Measurements from ENCODE around the gene RREB1. TPM values are rescaled to one million over a fixed set of nuclear protein-coding genes. Genes with fewer than 3 reads are reported as not detected.

RREB1 gene
- polyA plus RNA-seq, 2 of the 4 experiments (the other 2 are of a cell fraction), result 2.2 to 5.0 TPM

DNA sequence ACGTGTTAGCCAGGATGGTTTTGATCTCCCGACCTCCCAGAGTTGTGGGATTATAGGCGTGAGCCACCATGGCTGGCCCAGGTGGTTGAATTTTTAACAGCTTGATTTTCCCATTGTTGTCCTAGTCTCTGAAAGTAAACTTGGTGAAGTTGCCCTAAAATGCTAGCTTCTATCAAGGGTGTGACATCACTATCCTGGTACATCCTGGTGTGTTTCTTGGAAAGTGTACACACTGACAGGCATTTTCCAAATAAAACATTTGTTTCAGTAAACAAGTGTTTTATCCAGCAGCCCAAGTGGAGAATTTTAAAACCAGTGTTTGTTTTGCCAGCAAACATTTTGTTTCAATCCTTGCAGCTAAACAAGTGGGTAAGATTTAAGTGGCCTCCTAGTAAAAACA lies 40.5 kb upstream of the RREB1 start:
- Histone ChIP-seq H3K9me3 (no peaks in the 10 kb centered on the region), H3K4me3 (no peak overlapping the region), H3K27ac (no peak overlapping the region; a peak in 1 of 6 replicates), H3K4me1 (no peaks in the 10 kb centered on the region), H3K4me2 (no peak overlapping the region)
- ATAC-seq, result no peak
- TF ChIP-seq FOSB (CRISPR knock-in tag; IDR thresholded peaks at IDR 0.05) (no peak), USF2 (IDR thresholded peaks at IDR 0.05) (no peak), RAD21 (conservative IDR thresholded peaks at IDR 0.05 in 1 of 2, IDR thresholded peaks at IDR 0.05 in 1 of 2) (no peak), TP53 (CRISPR knock-in tag; IDR thresholded peaks at IDR 0.05) (no peak), E2F6 (IDR thresholded peaks at IDR 0.05; ENCODE audit: borderline replicate concordance, low read depth) (no peak), PHF8 (IDR thresholded peaks at IDR 0.05; ENCODE audit: borderline replicate concordance, low read depth) (no peak), BHLHE40 (IDR thresholded peaks at IDR 0.05; ENCODE audit: low read depth, low read length) (no peak), POLR2A (IDR thresholded peaks at IDR 0.05; ENCODE audit: low read length) (no peak)
- TF ChIP-seq, protein P1, sequence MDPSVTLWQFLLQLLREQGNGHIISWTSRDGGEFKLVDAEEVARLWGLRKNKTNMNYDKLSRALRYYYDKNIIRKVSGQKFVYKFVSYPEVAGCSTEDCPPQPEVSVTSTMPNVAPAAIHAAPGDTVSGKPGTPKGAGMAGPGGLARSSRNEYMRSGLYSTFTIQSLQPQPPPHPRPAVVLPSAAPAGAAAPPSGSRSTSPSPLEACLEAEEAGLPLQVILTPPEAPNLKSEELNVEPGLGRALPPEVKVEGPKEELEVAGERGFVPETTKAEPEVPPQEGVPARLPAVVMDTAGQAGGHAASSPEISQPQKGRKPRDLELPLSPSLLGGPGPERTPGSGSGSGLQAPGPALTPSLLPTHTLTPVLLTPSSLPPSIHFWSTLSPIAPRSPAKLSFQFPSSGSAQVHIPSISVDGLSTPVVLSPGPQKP (IDR thresholded peaks at IDR 0.05; ENCODE audit: low read depth, low read length), result no peak
- WGBS (ENCODE audit: missing lambda C conversion rate), result 47% methylated on average over 3 of the region's 3 CpGs
- FAIRE-seq, result no peak
- ChIA-PET POLR2A (no interaction called here), CTCF (interaction anchor here (1.0 to 1.1 kb wide), 3 partner anchors 9 to 24 kb away, joined by 3 to 4 read pairs (median 3); no protein-coding TSS in a partner anchor)
- no peak for DNase-seq (ENCODE audit: low read depth in 1 of 2, low spot score in 1 of 2)

GRCh38 chr6:7071405-7071804 lies 36.4 kb upstream of the RREB1 start:
- FAIRE-seq (no peak), DNase-seq (ENCODE audit: low read depth in 1 of 2, low spot score in 1 of 2) (no peak), ATAC-seq (no peak)
- CTCF ChIA-PET, result no interaction called here
- no peaks in the 10 kb centered on the region for H3K4me1 ChIP-seq
- no peak overlapping the region for H3K4me2 ChIP-seq
- no peak for TF ChIP-seq NFE2L2 (conservative IDR thresholded peaks at IDR 0.05; ENCODE audit: low read length)
- POLR2A ChIA-PET, result no interaction called here
- no peak overlapping the region for H3K4me3 ChIP-seq
- no peaks in the 10 kb centered on the region for H3K9me3 ChIP-seq
- WGBS (ENCODE audit: missing lambda C conversion rate), result 89% methylated on average over 2 of the region's 2 CpGs
- H3K27ac ChIP-seq, result no peak overlapping the region

GRCh38 chr6:7073082-7073820 lies 34.5 kb upstream of the RREB1 start:
- H3K4me2 ChIP-seq, result no peak overlapping the region
- ATAC-seq, result no peak
- no peak overlapping the region for H3K4me3 ChIP-seq
- TF ChIP-seq EHMT2 (IDR thresholded peaks at IDR 0.05; ENCODE audit: low read depth), result no peak
- no peak for TF ChIP-seq CEBPB (IDR thresholded peaks at IDR 0.05)
- no peak for FAIRE-seq
- ChIA-PET CTCF (no interaction called here), POLR2A (no interaction called here)
- H3K27ac ChIP-seq, result no peak overlapping the region
- no peaks in the 10 kb centered on the region for H3K9me3 ChIP-seq
- no peak for DNase-seq (ENCODE audit: low read depth in 1 of 2, low spot score in 1 of 2)
- no peaks in the 10 kb centered on the region for H3K4me1 ChIP-seq
- WGBS (ENCODE audit: missing lambda C conversion rate), result 76% methylated on average over 10 of the region's 10 CpGs

- H3K4me2 ChIP-seq, result no peak overlapping the region
- no peak overlapping the region for H3K27ac ChIP-seq
- H3K4me3 ChIP-seq, result no peak overlapping the region
- DNase-seq (ENCODE audit: low read depth in 1 of 2, low spot score in 1 of 2) (no peak), FAIRE-seq (no peak), ATAC-seq (no peak)
- WGBS (ENCODE audit: missing lambda C conversion rate), result 84% methylated on average over 9 of the region's 9 CpGs
- H3K4me1 ChIP-seq, result no peaks in the 10 kb centered on the region
- CTCF ChIA-PET, result no interaction called here
- POLR2A ChIA-PET, result no interaction called here
- no peaks in the 10 kb centered on the region for H3K9me3 ChIP-seq
- TF ChIP-seq ZC3H11A (IDR thresholded peaks at IDR 0.05) (no peak), NPAS2 (CRISPR knock-in tag; IDR thresholded peaks at IDR 0.05; ENCODE audit: borderline replicate concordance) (no peak), BHLHE40 (IDR thresholded peaks at IDR 0.05; ENCODE audit: low read depth, low read length) (no peak), NR3C1 (IDR thresholded peaks at IDR 0.05) (no peak), JUNB (IDR thresholded peaks at IDR 0.05) (no peak), USF2 (IDR thresholded peaks at IDR 0.05) (no peak), POLR2AphosphoS2 (conservative IDR thresholded peaks at IDR 0.05; ENCODE audit: low read length) (no peak), MAFK (IDR thresholded peaks at IDR 0.05; ENCODE audit: partially characterized antibody) (no peak), FOSL2 (IDR thresholded peaks at IDR 0.05) (no peak), FOSL2 (CRISPR knock-in tag; IDR thresholded peaks at IDR 0.05) (no peak), TFCP2L1 (CRISPR knock-in tag; IDR thresholded peaks at IDR 0.05) (no peak), ATOH8 (CRISPR knock-in tag; IDR thresholded peaks at IDR 0.05; ENCODE audit: low read depth) (no peak)
- TF ChIP-seq, protein P2, sequence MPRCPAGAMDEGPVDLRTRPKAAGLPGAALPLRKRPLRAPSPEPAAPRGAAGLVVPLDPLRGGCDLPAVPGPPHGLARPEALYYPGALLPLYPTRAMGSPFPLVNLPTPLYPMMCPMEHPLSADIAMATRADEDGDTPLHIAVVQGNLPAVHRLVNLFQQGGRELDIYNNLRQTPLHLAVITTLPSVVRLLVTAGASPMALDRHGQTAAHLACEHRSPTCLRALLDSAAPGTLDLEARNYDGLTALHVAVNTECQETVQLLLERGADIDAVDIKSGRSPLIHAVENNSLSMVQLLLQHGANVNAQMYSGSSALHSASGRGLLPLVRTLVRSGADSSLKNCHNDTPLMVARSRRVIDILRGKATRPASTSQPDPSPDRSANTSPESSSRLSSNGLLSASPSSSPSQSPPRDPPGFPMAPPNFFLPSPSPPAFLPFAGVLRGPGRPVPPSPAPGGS (IDR thresholded peaks at IDR 0.05), result no peak
These were observed 33.8 kb upstream of the RREB1 start for GRCh38 chr6:7073821-7074525.
